Stimulated activated CD8-positive, alpha-beta memory T cell treated with anti-CD3 and anti-CD28 coated beads, Interleukin-4, amount 100 ng/mL, for 48 hours (primary cell): ENCODE measurements around the gene ZNF207.
"Not testable (repeated sequence)": the region's sequence is repeated elsewhere in the genome, so short reads cannot be mapped to it uniquely, and the experiment has no call there.

Experiments
- DNase-seq: peaks from one replicate; pipeline ENCODE4 v3.0.0-alpha.2; 2020

ZNF207 gene

DNA sequence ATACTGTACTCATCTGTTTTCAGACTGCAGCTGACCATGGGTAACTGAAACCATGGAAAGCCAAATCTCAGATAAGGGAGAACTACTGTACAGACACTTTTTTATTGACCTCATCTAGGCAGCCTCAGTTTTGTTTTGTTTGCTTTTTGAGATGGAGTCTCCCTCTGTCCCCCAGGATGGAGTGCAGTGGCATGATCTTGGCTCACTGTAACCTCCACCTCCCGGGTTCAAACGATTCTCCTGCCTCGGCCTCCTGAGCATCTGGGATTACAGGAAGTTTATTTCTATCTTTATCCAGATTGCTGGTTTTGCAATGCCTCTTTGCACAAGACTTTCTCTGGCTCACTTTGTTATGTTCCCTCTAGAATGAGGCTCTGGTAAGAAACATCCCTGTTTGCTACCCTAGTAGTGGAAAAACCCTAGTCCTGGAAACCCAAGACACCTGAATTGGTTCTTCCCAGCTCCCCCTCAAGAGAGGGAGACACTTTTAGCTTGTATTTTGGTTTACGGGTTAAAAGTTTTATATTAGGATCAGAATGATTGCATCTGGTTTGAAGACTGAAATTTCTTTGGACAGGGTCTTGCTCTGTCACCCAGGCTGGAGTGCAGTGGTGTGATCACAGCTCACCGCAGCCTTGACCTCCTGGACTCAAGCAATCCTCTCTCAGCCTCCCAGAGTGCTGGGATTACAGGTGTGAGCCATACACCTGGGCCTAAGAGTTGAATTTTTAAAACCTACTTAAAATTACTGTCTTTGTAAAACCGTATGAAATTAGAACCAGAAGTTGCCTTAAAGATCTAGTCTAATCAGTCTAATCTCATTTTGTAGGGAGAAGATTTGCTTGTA, 38.9 kb downstream of the ZNF207 start:
- no peak for DNase-seq

DNA sequence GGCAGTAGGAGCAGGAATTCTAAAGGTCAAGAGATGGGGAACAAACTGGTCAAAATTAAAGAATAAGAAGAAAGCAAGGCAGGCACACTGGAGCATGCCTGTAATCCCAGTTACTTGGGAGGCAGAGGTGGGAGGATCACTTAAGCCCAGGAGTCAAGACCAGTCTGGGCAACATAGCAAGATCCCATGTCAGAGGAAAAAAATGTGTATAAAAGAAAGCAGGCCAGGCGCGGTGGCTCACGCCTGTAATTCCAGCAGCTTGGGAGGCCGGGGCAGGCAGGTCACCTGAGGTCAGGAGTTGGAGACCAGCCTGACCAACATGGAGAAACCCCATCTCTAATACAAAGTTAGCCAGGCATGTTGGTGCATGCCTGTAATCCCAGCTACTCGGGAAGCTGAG, 43.9 kb downstream of the ZNF207 start:
- no peak for DNase-seq

DNA sequence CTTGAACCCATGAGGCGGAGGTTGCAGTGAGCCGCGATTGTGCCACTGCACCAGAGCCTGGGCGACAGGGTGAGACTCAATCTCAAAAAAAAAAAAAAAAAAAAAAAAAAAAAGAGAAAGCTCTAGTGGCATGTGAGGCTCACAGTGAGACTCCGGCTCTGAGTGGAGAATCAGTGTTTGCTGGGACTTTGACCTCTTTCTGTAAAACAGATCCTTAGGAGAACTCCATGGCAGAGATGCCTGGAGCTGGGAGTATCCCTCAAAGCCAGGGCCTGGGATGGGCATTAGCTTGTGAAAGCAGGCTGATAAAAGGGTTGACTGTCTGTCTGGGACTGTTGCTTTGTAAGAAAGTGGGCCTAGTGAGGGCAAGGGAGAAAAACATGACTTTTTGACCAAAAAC, 46.4 kb downstream of the ZNF207 start:
- DNase-seq = no peak

DNA sequence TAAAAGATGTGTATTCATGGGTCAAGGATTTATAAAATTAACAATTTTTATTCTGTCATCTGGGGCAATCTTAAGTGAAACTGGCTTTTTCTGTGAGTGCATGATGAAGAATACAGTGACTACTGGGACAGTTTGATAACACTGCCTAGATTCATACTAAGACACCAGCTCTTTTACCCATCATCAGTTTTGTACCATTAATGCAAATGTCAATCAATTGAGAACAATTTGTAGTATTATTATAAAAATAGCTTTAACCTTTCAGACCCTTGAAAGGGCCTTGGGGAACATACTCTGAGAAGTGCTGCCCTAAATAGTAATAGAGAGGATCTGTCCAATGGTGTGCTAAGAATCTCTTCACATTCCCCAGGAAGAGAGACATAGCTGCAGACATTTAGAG, 49.0 kb downstream of the ZNF207 start:
- no peak for DNase-seq

DNA sequence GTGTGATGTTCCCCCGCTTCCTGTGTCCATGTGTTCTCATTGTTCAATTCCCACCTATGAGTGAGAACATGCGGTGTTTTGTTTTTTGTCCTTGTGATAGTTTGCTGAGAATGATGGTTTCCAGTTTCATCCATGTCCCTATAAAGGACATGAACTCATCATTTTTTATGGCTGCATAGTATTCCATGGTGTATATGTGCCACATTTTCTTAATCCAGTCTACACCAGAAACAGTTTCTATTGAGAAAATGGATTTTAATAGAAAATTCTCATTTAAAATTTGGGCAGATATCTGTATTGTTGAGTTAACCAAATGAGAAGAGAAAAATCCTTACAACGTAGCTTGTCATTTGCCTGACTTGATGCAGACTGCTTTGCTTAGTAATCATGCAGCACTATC, 60.1 kb downstream of the ZNF207 start:
- DNase-seq = not testable (repeated sequence)

DNA sequence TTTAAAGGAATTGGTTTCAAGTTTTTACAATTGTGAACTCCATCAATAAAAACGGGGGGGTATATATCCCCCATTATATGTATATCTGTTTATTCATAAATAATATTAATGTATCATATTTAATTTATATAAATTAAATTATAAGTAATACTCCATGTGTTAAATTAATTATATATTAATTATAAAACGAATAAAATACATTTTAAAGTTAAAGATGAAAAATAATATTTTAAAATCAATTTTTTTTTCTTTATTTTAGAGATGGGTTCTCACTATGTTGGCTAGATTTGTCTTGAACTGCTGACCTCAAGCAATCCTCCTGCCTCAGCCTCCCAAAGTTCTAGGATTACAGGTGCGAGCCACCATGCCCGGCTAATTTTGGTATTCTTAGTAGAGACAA, 76.9 kb downstream of the ZNF207 start:
- no peak for DNase-seq

DNA sequence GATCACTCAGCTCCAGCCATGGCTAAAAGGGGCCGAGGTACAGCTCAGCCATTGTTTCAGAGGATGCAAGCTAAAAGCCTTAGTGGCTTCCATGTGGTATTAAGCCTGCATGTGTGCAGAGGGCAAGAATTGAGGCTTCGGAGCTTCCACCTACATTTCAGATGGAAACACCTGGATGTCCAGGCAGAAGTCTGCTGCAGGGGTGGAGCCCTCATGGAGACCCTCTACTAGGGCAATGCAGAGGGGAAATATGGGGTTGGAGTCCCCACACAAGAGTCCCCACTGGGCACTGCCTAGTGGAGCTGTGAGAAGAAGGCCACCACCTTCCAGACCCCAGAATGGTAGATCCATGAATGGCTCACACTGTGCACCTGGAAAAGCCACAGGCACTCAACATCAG, 79.6 kb downstream of the ZNF207 start:
- DNase-seq = no peak
